T-cell (primary cell): ENCODE results near the gene DNAH14. TPM values are rescaled to one million over a fixed set of nuclear protein-coding genes. Genes with fewer than 3 reads are reported as not detected.
"Not testable (repeated sequence)": the region's sequence is repeated elsewhere in the genome, so short reads cannot be mapped to it uniquely, and the experiment has no call there.

Experiments
- ATAC-seq, 4 experiments: fragments of 200-7000 bp in 3 of 4; fragments of 150-1000 bp in 1 of 4; cut with Tn5 transposase; replicated peaks in 1 of 4; 1 replicate in 3 of 4; 2 replicates in 1 of 4; pipeline ENCODE4 v1.10.0; 2021; ENCODE audit warnings: moderate library complexity in 3 of 4, mild to moderate bottlenecking in 2 of 4, moderate number of reproducible peaks in 1 of 4
- CTCF ChIA-PET, 2 donors: fragments of 300-600 bp; sonication (Branson Sonifier 250); formaldehyde crosslinking; loops; one replicate each; lab custom pipeline; 2022; ENCODE audit warnings: antibody characterized with exemption in 2 of 2; lab: Charles Lee
- POLR2A ChIA-PET, 2 donors: fragments of 300-600 bp; sonication (Branson Sonifier 250); formaldehyde crosslinking; loops; one replicate each; lab custom pipeline; 2022; ENCODE audit warnings: antibody characterized with exemption in 2 of 2; lab: Charles Lee
- DNase-seq, 35 experiments: peaks; one replicate each; pipeline versions ENCODE4 v3.0.0 to v3.0.0-alpha.2; 2013 to 2023
- H3K27ac ChIP-seq: one replicate; pipeline ENCODE4 v1.5.1; 2013; ENCODE audit warnings: low read length
- H3K27me3 ChIP-seq, 2 experiments: replicated peaks in 1 of 2; 1 replicate in 1 of 2; 2 replicates in 1 of 2; pipeline versions ENCODE4 v1.6.1 to v1.7.0; 2013; ENCODE audit warnings: low read length in 1 of 2, mixed read lengths in 1 of 2; ENCODE audit not compliant: control insufficient read depth in 2 of 2, insufficient read depth in 2 of 2; ENCODE audit errors: extremely low read depth in 1 of 2
- H3K36me3 ChIP-seq, 2 donors: 1 replicate in 1 of 2; 2 replicates in 1 of 2; pipeline versions ENCODE4 v1.6.1 to v1.7.0; 2013; ENCODE audit warnings: low read length in 1 of 2; ENCODE audit not compliant: control insufficient read depth in 2 of 2, insufficient read depth in 1 of 2; ENCODE audit errors: extremely low read depth in 1 of 2
- H3K4me1 ChIP-seq, 2 experiments: 1 replicate in 1 of 2; 2 replicates in 1 of 2; pipeline versions ENCODE4 v1.6.1 to v1.7.0; 2013; ENCODE audit warnings: low read length in 2 of 2, mixed read lengths in 1 of 2; ENCODE audit not compliant: insufficient read depth in 2 of 2, control insufficient read depth in 1 of 2; ENCODE audit errors: extremely low read depth in 1 of 2
- H3K4me3 ChIP-seq, 2 donors: 1 replicate in 1 of 2; 2 replicates in 1 of 2; pipeline versions ENCODE4 v1.5.1 to v1.7.0; 2013; ENCODE audit warnings: mild to moderate bottlenecking in 2 of 2, low read length in 1 of 2, moderate library complexity in 1 of 2; ENCODE audit not compliant: control insufficient read depth in 1 of 2; ENCODE audit errors: extremely low read depth in 1 of 2
- H3K9me3 ChIP-seq: 2 replicates; pipeline ENCODE4 v1.7.0; 2013
- H3K27ac Mint-ChIP-seq, 2 donors: one replicate each; pipeline ENCODE4 v1.8.0; 2020 to 2021; ENCODE audit warnings: mild to moderate bottlenecking in 2 of 2, mixed read lengths in 2 of 2
- H3K27me3 Mint-ChIP-seq, 2 donors: one replicate each; pipeline ENCODE4 v1.8.0; 2021 to 2022; ENCODE audit warnings: mixed read lengths in 2 of 2
- H3K36me3 Mint-ChIP-seq: one replicate; pipeline ENCODE4 v1.8.0; 2021; ENCODE audit warnings: mixed read lengths
- H3K4me1 Mint-ChIP-seq, 3 donors: one replicate each; pipeline ENCODE4 v1.8.0; 2020 to 2022; ENCODE audit warnings: mixed read lengths in 3 of 3, mild to moderate bottlenecking in 1 of 3
- H3K4me3 Mint-ChIP-seq, 3 donors: one replicate each; pipeline ENCODE4 v1.8.0; 2020 to 2022; ENCODE audit warnings: mild to moderate bottlenecking in 3 of 3, mixed read lengths in 3 of 3, moderate library complexity in 3 of 3
- H3K9me3 Mint-ChIP-seq, 3 donors: one replicate each; pipeline ENCODE4 v1.8.0; 2020 to 2022; ENCODE audit warnings: mixed read lengths in 3 of 3
- WGBS: methylation state at CpG from one replicate; pipeline ENCODE4 v1.1.5; 2013; ENCODE audit warnings: missing lambda C conversion rate; ENCODE audit not compliant: insufficient coverage; 5-methylcytosine and 5-hydroxymethylcytosine counted together
- total RNA-seq, 35 experiments: library from RNA in 6 of 35; stranded (reverse) in 6 of 35; fragments of 120-200 nt in 1 of 35; gene quantifications; one replicate each; pipeline versions ENCODE4 v1.2.1 to v1.2.4 and lab custom pipeline; 2013 to 2026

DNAH14 gene
- total RNA-seq, 5 donors from 2014 or later (not counting 1 experiment from before 2014, with no cell fraction given) = 0.06 to 1.4 (median 0.39) TPM; not detected in 1

DNA sequence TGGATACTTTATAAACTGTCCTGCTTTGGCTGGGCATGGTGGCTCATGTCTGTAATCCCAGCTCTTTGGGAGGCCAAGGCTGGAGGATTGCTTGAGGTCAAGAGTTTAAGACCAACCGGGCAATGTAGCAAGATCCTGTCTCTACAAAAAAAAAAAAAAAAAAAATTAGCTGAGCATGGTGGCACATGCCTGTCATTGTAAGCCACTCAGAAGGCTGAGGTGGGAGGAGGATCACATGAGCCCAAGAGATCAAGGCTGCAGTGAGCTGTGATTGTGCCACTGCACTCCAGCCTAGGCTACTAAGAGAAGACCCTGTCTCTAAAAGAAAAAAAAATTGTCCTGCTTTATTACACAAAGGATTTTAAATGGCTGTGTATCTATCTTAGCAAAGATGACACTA is 403.2 kb downstream of the DNAH14 start:
- H3K36me3 ChIP-seq = no peaks in the 10 kb centered on the region
- no peaks in the 10 kb centered on the region for H3K9me3 Mint-ChIP-seq
- no peaks in the 10 kb centered on the region for H3K36me3 Mint-ChIP-seq
- WGBS = no CpG with 5 or more reads among the region's 1 CpG
- no peak overlapping the region for H3K4me3 ChIP-seq
- ChIA-PET CTCF (interaction anchor here in 1 of 2 donors (0.7 kb wide), 1 partner anchor 14 kb away, joined by 3 read pairs; no protein-coding TSS in a partner anchor), POLR2A (no interaction called here)
- H3K4me3 Mint-ChIP-seq = no peak overlapping the region
- no peak for ATAC-seq
- no peaks in the 10 kb centered on the region for H3K27me3 ChIP-seq
- no peak for DNase-seq
- H3K27ac ChIP-seq = no peak overlapping the region
- H3K27ac Mint-ChIP-seq = no peak overlapping the region
- H3K9me3 ChIP-seq = no peaks in the 10 kb centered on the region
- H3K4me1 Mint-ChIP-seq = no peaks in the 10 kb centered on the region
- peaks cover 0 to 1% of the 10 kb centered on the region in 2 donors for H3K27me3 Mint-ChIP-seq
- H3K4me1 ChIP-seq = no peaks in the 10 kb centered on the region

DNA sequence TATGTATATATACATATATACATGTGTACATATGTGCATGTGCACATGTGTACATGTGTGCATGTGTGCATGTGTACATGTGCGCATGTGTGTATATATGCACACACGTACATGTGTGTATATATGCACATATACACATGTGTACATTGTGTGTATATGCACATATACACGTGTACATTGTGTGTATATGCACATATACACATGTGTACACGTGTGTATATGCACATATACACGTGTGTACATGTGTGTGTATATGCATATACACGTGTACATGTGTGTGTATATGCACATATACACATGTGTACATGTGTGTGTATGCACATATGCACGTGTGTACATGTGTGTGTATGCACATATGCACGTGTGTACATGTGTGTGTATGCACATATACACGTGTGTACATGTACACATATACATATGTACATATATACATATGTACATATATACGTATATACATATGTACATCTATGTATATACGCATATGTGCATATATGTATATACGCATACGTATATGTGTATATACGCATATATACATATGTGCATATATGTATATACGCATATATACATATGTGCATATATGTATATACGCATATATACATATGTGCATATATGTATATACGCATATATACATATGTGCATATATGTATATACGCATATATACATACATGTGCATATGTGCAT is 405.8 kb downstream of the DNAH14 start:
- H3K4me3 ChIP-seq, H3K9me3 Mint-ChIP-seq, H3K27me3 Mint-ChIP-seq, H3K27ac ChIP-seq, H3K4me3 Mint-ChIP-seq, CTCF ChIA-PET, H3K27ac Mint-ChIP-seq, H3K27me3 ChIP-seq, H3K36me3 Mint-ChIP-seq, POLR2A ChIA-PET, H3K9me3 ChIP-seq, H3K36me3 ChIP-seq, ATAC-seq, H3K4me1 ChIP-seq, H3K4me1 Mint-ChIP-seq: not testable (repeated sequence)
- peak in 1 of 35 experiments; percentile 6 for DNase-seq
- no CpG with 5 or more reads among the region's 18 CpGs for WGBS

DNA sequence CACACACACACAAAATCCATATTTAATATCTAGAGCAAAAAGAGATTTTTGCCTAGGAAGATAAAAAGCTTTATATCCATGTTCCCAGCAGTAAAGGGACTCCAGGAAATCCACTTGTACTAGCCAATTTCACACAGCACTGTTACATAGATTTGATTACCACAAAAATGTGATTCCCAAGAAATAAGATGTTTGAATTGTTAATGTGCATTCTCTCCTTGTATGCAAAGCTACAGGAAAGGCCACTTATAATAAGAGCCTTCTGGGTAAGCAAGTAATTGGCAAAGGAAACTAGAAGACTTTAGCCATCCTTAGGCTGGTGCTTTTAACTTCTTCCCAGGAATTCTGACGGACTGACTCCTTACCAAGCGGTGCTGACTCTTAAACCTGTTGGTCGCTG is 409.1 kb downstream of the DNAH14 start:
- Histone ChIP-seq H3K36me3 (no peaks in the 10 kb centered on the region), H3K4me3 (no peak overlapping the region), H3K27me3 (peaks cover 0 to 11% of the 10 kb centered on the region in 2 experiments), H3K27ac (no peak overlapping the region), H3K4me1 (no peaks in the 10 kb centered on the region), H3K9me3 (no peaks in the 10 kb centered on the region)
- H3K36me3 Mint-ChIP-seq = no peaks in the 10 kb centered on the region
- ChIA-PET POLR2A (interaction anchor here in 1 of 2 donors (0.6 kb wide), 1 partner anchor 11 kb away, joined by 3 read pairs; no protein-coding TSS in a partner anchor), CTCF (no interaction called here)
- no peak overlapping the region for H3K4me3 Mint-ChIP-seq
- no peak for DNase-seq
- peaks cover 6 to 7% of the 10 kb centered on the region in 2 donors for H3K27me3 Mint-ChIP-seq
- no peak overlapping the region for H3K27ac Mint-ChIP-seq
- H3K9me3 Mint-ChIP-seq = no peaks in the 10 kb centered on the region
- ATAC-seq = no peak
- no peaks in the 10 kb centered on the region for H3K4me1 Mint-ChIP-seq
- WGBS = no CpG with 5 or more reads among the region's 3 CpGs

- H3K27ac Mint-ChIP-seq = no peak overlapping the region
- no CpG with 5 or more reads among the region's 3 CpGs for WGBS
- ChIA-PET POLR2A (interaction anchor here in 1 of 2 donors (0.6 kb wide), 1 partner anchor 921 kb away, joined by 3 read pairs; no protein-coding TSS in a partner anchor), CTCF (interaction anchor here in 1 of 2 donors (0.6 kb wide), 1 partner anchor 1036 kb away, joined by 4 read pairs; no protein-coding TSS in a partner anchor)
- no peak overlapping the region for H3K27ac ChIP-seq
- DNase-seq (no peak), ATAC-seq (no peak)
- peaks cover 13 to 16% of the 10 kb centered on the region in 2 donors for H3K27me3 Mint-ChIP-seq
- H3K27me3 ChIP-seq = peaks cover 0 to 11% of the 10 kb centered on the region in 2 experiments
- H3K9me3 Mint-ChIP-seq = no peaks in the 10 kb centered on the region
- H3K4me3 ChIP-seq = no peak overlapping the region
- H3K4me1 Mint-ChIP-seq = no peaks in the 10 kb centered on the region
- no peak overlapping the region for H3K4me3 Mint-ChIP-seq
- H3K9me3 ChIP-seq = no peaks in the 10 kb centered on the region
- H3K36me3 Mint-ChIP-seq = no peaks in the 10 kb centered on the region
- no peaks in the 10 kb centered on the region for H3K4me1 ChIP-seq
- no peaks in the 10 kb centered on the region for H3K36me3 ChIP-seq
These were observed 412.2 kb downstream of the DNAH14 start for GRCh38 chr1:225341642-225342041.

GRCh38 chr1:225342695-225343094 is 413.2 kb downstream of the DNAH14 start:
- no CpG with 5 or more reads among the region's 7 CpGs for WGBS
- POLR2A ChIA-PET = no interaction called here
- ATAC-seq (no peak), DNase-seq (no peak)
- CTCF ChIA-PET = no interaction called here
- peaks cover 0 to 11% of the 10 kb centered on the region in 2 experiments for H3K27me3 ChIP-seq
- H3K27ac ChIP-seq = no peak overlapping the region
- no peaks in the 10 kb centered on the region for H3K36me3 Mint-ChIP-seq
- H3K36me3 ChIP-seq = no peaks in the 10 kb centered on the region
- H3K4me3 Mint-ChIP-seq = no peak overlapping the region
- H3K4me1 ChIP-seq = no peaks in the 10 kb centered on the region
- no peak overlapping the region for H3K27ac Mint-ChIP-seq
- no peak overlapping the region for H3K4me3 ChIP-seq
- H3K27me3 Mint-ChIP-seq = peaks cover 16 to 26% of the 10 kb centered on the region in 2 donors
- H3K4me1 Mint-ChIP-seq = no peaks in the 10 kb centered on the region
- no peaks in the 10 kb centered on the region for H3K9me3 ChIP-seq
- H3K9me3 Mint-ChIP-seq = peaks cover 0 to 4% (median 0%) of the 10 kb centered on the region in 3 donors

DNA sequence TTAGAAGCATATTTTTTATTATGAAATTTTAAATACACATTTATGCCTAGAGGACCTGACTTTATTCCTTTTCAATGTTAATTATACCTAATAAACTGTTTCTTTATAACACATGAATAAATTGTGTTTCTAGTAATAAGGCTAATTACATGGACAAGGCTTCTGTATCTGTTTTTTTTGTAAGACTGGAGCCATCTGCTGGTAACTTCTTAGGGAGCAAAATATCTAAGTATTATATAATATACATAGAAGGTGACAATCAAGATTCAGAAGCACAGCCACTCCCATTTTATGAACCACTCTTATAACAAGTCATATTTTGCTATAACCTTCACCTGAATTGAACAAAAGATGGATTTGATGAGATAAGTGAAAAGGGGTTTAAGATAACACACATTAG is 414.1 kb downstream of the DNAH14 start:
- POLR2A ChIA-PET = interaction anchor here in 1 of 2 donors (0.6 kb wide), 1 partner anchor 733 kb away, joined by 3 read pairs; no protein-coding TSS in a partner anchor
- DNase-seq (peak in 1 of 35 experiments; percentile 24), ATAC-seq (no peak)
- H3K4me1 Mint-ChIP-seq = no peaks in the 10 kb centered on the region
- Histone ChIP-seq H3K9me3 (no peaks in the 10 kb centered on the region), H3K27me3 (peaks cover 0 to 11% of the 10 kb centered on the region in 2 experiments), H3K36me3 (no peaks in the 10 kb centered on the region), H3K4me1 (no peaks in the 10 kb centered on the region), H3K4me3 (no peak overlapping the region), H3K27ac (no peak overlapping the region)
- no peak overlapping the region for H3K27ac Mint-ChIP-seq
- H3K27me3 Mint-ChIP-seq = peaks cover 20 to 31% of the 10 kb centered on the region in 2 donors
- CTCF ChIA-PET = interaction anchor here in 1 of 2 donors (0.6 kb wide), 1 partner anchor 17 kb away, joined by 3 read pairs; no protein-coding TSS in a partner anchor
- peaks cover 7% of the 10 kb centered on the region for H3K36me3 Mint-ChIP-seq
- peaks cover 6 to 13% (median 7%) of the 10 kb centered on the region in 3 donors for H3K9me3 Mint-ChIP-seq
- no peak overlapping the region for H3K4me3 Mint-ChIP-seq
